ENCODE measurements around the gene CCDC34.
A peak's percentile ranks its signal among the peaks of the same experiment; 100 is the strongest.

Gene CCDC34

GRCh38 chr11:27395556-27396258, 32.7 kb upstream of the CCDC34 start:
- peak overlapping the region in 10 of 21 experiments; percentile 2 to 70 (median 22) for H3K27ac ChIP-seq
- no peak overlapping the region for H3K4me3 ChIP-seq

DNA sequence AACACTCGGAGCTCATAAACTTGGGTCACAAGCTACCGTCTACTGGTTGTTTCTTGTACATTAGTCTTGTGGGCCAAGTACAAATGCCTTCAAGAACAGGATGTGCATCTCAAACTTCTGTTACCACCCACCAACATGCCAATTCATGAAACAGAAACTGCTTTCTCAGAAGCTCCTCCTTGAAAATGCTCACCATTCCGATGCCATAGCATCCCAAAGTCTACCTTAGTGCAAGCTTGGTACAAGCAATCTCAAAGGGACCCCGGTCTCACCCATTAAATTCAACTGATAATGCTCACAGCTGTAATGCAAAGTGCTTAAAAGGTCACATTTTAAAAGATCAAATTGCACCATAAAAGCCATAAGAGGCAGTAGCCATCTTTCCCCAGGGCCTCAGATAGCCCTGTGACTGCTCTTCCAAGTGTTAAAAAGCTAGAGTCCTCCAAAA, 31.8 kb upstream of the CCDC34 start:
- H3K4me3 ChIP-seq: no peak overlapping the region
- peak overlapping the region in 10 of 21 experiments; percentile 8 to 70 (median 40) for H3K27ac ChIP-seq

DNA sequence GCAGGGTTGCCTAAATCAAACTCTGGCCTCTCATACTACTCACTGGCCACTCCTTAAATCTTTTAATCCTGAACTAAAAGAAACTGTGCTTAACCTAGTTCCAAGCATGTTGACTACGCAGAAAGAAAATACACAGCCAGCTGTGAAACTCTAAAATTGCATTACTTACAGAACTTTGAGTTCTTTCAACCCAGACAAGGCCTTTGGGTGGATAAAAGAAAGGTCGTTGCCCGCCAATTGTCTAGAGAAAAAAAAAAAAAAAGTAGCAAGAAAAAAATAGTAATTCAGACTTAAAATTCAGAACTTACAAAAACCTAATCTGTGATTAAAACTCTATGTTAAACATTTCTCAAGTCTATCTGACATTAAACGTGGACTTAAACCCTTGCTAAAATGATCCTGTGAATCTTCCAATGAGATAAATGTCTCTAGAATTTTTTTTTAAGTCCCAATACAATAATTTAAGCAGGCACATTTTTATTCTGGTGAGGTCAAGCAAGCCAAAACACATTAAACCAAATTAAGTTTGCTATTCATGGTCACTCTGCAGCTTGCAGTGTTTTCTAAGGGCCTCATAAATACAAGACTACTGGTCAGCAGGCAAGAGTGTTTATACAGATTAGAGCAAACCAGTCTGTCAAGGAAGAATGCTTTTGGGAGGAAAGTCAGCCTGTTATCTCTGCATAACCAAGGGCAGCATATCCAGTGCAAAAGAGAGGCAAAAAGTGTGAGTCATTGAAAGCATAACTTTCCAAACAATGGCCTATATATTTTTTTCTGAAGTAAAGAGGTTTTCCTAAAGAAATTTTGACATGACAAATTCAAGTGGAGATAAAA, 29.5 kb upstream of the CCDC34 start:
- peak overlapping the region in 4 of 21 experiments; percentile 4 to 48 (median 16) for H3K27ac ChIP-seq
- no peak overlapping the region for H3K4me3 ChIP-seq

GRCh38 chr11:27391331-27392015, 28.5 kb upstream of the CCDC34 start:
- H3K27ac ChIP-seq: peak overlapping the region in 4 of 21 experiments; percentile 2 to 57 (median 42)

GRCh38 chr11:27390318-27391295, 27.6 kb upstream of the CCDC34 start:
- H3K27ac ChIP-seq: peak overlapping the region in 2 of 21 experiments; percentile 37 to 57
- H3K4me3 ChIP-seq: no peak overlapping the region

More at GRCh38 chr11:27391331-27392015, 28.5 kb upstream of the CCDC34 start:
- no peak overlapping the region for H3K4me3 ChIP-seq

- Histone ChIP-seq H3K27ac (peak overlapping the region in 1 of 21 experiments; percentile 14), H3K4me3 (no peak overlapping the region)
Observed at GRCh38 chr11:27388869-27389268, 25.9 kb upstream of the CCDC34 start.

- H3K27ac ChIP-seq: no peak overlapping the region
Observed at GRCh38 chr11:27388001-27388400, 25.0 kb upstream of the CCDC34 start.

DNA sequence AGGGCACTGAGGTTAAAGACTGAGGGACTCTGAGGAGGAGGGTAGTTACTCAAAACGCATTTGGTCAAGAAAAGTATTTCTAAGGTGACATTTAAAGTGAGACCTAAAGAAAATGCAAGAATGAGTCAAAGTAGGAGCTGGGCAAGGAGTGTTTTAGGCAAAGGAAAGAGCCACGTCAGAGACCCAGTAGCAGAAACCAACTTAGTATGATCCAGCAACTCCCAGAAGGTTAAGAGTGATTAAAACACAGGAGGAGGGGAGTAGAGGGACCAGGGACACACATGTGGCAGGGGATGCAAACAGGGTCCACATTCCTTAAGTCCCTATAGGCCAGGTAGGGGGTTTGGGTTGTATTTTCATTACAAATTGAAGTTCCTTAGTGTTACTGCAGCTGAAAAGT, 24.3 kb upstream of the CCDC34 start:
- Histone ChIP-seq H3K4me3 (no peak overlapping the region), H3K27ac (no peak overlapping the region)

More at GRCh38 chr11:27388001-27388400, 25.0 kb upstream of the CCDC34 start:
- H3K4me3 ChIP-seq: no peak overlapping the region

DNA sequence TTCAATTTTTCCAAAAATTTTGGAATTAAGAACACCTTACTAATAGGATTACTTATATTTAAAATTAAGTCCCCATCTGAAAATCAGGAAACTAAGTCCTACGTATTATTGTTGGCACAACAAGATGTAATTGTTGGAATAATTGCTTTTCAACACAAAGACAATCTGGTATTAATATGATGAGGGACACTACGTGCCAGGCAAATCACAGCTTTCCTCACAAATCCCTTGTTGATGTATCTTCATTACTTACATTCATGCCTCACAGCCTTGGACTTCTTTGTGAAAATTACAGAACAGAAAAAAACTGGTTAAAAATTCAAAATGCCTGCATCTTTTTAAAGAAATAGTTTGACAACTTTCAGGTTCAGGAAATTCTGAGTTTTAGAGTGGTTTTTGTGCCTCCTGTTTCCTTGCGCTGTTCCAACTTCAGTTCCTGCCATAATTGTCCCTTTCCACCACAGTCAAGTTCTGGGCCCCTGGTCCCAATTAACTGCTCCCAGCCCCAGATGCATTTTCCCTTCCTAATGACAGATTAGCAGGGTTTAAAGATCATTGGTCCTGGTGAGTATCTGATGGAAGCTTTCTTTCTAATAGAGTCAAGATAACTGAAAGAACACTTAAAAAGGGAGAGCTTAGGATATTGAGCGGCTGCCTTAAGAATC, 23.3 kb upstream of the CCDC34 start:
- Histone ChIP-seq H3K4me3 (no peak overlapping the region), H3K27ac (peak overlapping the region in 2 of 21 experiments; percentile 25 to 29)

GRCh38 chr11:27385245-27385644, 22.2 kb upstream of the CCDC34 start:
- H3K27ac ChIP-seq: peak overlapping the region in 1 of 21 experiments; percentile 3

DNA sequence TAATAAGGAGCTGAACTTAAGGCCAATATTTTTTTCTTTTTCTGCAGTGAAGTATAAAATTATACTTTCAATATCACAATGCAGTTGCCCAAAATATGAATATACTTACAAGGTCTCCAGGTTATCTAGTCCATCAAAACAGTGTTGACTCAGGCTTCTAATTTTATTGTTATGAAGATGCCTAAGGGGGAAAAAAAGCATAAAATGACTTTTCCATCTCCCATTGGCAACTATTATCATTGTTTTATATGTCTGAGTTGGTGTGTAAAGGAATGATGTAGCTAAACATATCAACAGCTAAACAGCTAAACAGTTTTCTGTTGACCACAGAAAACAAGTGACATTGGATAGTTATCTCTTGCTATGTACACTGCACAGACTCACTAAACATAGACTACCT, 21.2 kb upstream of the CCDC34 start:
- H3K27ac ChIP-seq: no peak overlapping the region
- no peak overlapping the region for H3K4me3 ChIP-seq

More at GRCh38 chr11:27385245-27385644, 22.2 kb upstream of the CCDC34 start:
- no peak overlapping the region for H3K4me3 ChIP-seq

GRCh38 chr11:27383645-27384044, 20.6 kb upstream of the CCDC34 start:
- H3K4me3 ChIP-seq: no peak overlapping the region

GRCh38 chr11:27381238-27381666, 18.2 kb upstream of the CCDC34 start:
- H3K27ac ChIP-seq: no peak overlapping the region
- H3K4me3 ChIP-seq: no peak overlapping the region

More at GRCh38 chr11:27383645-27384044, 20.6 kb upstream of the CCDC34 start:
- no peak overlapping the region for H3K27ac ChIP-seq

GRCh38 chr11:27380771-27381170, 17.8 kb upstream of the CCDC34 start:
- no peak overlapping the region for H3K4me3 ChIP-seq

GRCh38 chr11:27379449-27379848, 16.4 kb upstream of the CCDC34 start:
- no peak overlapping the region for H3K4me3 ChIP-seq
- no peak overlapping the region for H3K27ac ChIP-seq

More at GRCh38 chr11:27380771-27381170, 17.8 kb upstream of the CCDC34 start:
- H3K27ac ChIP-seq: no peak overlapping the region

DNA sequence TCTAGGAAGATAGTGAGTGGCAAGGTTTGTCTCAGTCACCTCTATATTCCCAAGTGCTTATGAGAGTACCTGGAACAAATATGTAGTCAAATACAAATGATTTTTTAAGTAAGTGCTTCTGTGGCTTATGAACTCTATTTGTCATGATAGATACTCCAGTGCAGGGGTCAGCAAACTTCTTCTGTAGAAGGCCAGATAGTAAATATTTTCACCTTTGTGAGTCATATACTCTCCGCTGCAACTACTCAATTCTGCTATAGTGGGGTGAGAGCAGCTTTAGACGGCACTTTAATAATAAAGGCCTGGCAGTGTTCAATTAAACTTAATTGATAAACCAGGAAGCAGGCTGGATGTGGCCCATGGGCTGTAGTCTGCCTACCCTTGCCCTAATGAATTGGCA, 12.4 kb upstream of the CCDC34 start:
- H3K27ac ChIP-seq: no peak overlapping the region
- no peak overlapping the region for H3K4me3 ChIP-seq

DNA sequence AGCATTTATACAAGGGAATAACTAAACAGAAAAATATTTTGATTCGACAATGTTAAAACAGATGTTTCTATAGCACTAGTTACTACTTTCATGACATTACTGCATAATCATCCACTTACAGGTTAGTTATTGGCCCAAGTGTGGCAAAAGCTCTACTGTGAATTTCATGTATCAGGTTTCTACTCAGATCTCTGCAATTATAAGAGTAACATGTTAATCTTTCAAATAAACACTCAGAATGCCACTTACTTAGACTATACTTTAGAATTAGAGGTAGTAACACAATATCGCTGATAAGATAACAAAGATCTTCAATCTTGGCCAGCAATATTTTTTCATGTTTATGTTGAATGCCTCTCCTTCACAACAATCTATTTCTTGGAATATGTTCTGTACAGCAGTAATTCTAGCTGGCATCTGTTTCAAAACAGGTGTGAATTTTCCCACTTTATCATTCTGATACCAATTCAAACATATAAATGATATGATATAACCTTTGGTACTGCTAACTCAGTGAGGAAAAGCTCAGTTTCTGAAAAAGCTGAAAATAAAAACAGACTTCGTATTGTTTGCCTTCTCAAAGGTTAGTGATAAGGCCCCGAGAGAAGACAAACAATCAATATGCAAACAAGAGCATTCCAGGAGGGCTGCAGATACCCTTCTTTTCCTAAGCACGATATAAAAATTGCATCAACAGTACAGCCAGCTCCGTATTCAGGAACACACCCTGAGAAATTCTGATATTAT, 11.0 kb upstream of the CCDC34 start:
- no peak overlapping the region for H3K27ac ChIP-seq

GRCh38 chr11:27373392-27373791, 10.4 kb upstream of the CCDC34 start:
- Histone ChIP-seq H3K4me3 (no peak overlapping the region), H3K27ac (no peak overlapping the region)

More for the DNA sequence above, 11.0 kb upstream of the CCDC34 start:
- H3K4me3 ChIP-seq: no peak overlapping the region

Data from skin epidermis (tissue), 12 donors.